ENCODE measurements around the gene EPRS1. TPM values are rescaled to one million over a fixed set of nuclear protein-coding genes. Genes with fewer than 3 reads are reported as not detected.

Gene EPRS1
- polyA plus RNA-seq, 1 of the 3 experiments (the other 2 are of a cell fraction): 23.4 TPM

DNA sequence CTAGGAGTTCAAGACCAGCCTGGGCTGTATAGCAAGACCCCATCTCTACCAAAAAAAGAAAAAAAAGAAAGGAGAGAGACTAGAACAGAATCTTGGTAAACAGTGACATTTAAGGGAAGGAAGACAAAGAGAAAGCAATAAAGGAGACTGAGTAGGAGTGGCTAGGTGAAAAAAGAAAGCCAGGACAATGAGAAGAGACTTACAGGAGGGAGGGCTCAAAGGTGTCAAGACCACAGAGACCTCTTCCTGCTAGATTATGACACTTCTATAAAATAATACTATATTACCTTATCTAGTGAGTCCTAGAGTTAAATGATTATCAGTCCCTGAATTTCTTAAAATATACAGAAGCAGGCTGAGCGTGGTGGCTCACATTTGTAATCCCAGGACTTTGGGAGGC lies 10.1 kb upstream of the EPRS1 start:
- H3K4me1 ChIP-seq (ENCODE audit: control insufficient read depth in 1 of 2, insufficient read depth in 2 of 2, low read depth in 1 of 2, low read length in 1 of 2): no peaks in the 10 kb centered on the region
- TF ChIP-seq GABPA (IDR thresholded peaks at IDR 0.05; ENCODE audit: low read depth) (no peak), RFX5 (IDR thresholded peaks at IDR 0.05; ENCODE audit: low read length) (no peak), NFIC (IDR thresholded peaks at IDR 0.05; ENCODE audit: borderline replicate concordance) (no peak), REST (IDR thresholded peaks at IDR 0.05; ENCODE audit: low read depth, low read length) (no peak), SMC3 (IDR thresholded peaks at IDR 0.05; ENCODE audit: low read depth, low read length) (no peak)
- DNase-seq: no peak
- no peak overlapping the region for H3K9ac ChIP-seq
- no peak overlapping the region for H3K4me3 ChIP-seq (ENCODE audit: low read depth in 2 of 2, low read length in 1 of 2)
- H3K4me2 ChIP-seq: no peak overlapping the region
- no peaks in the 10 kb centered on the region for H3K9me2 ChIP-seq
- H3K9me3 ChIP-seq: no peaks in the 10 kb centered on the region
- H2AFZ ChIP-seq (ENCODE audit: low read depth): no peak overlapping the region
- H4K20me1 ChIP-seq (ENCODE audit: insufficient read depth): no peaks in the 10 kb centered on the region
- ChIA-PET POLR2A (no interaction called here), CTCF (no interaction called here)
- no peaks in the 10 kb centered on the region for H3K27me3 ChIP-seq (ENCODE audit: insufficient read depth)
- H3K36me3 ChIP-seq (replicated peaks in 1 of 2; ENCODE audit: control insufficient read depth in 1 of 2, insufficient read depth in 2 of 2, low read length in 1 of 2): peaks cover 15 to 22% of the 10 kb centered on the region in 2 experiments
- 90% methylated on average over 1 of the region's 1 CpG for WGBS (ENCODE audit: low lambda C conversion rate)
- peaks cover 9% of the 10 kb centered on the region for H3F3A ChIP-seq (replicated peaks; ENCODE audit: insufficient read depth)
- no peaks in the 10 kb centered on the region for H3K79me2 ChIP-seq (ENCODE audit: insufficient read depth)
- H3K27ac ChIP-seq (ENCODE audit: low read depth in 2 of 2, low read length in 1 of 2): no peak overlapping the region

DNA sequence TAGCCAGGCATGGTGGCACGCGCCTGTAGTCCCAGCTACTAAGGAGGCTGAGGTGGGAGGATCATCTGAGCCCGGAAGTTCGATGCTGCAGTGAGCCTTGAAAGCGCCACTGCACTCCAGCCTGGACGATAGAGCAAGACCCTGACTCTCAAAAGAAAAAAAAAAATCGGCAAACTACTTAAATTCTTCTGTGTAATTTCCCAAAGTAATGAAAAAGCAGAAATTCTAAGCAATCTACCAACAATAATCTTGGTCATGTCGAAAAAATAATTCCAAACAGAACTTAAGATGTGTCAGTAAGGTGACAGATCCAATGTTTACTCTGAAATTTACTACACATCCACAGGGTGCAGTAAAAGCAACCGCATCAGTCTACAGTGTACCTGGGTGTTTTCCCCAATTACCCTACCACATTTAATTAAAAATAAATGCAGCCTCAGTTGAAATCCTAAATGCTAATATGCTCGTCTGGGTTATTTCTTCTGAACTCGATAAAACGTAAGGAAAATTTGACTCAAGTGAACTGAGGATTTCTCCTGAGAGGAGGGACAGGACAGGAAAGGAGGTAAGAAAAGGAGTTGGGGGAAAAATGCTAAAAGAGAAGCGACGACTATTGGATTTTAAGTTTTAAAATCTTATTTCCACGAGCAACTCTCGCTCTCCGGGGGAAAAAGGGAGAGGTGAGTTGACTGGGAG lies 801 bp downstream of the EPRS1 start:
- Histone ChIP-seq H2AFZ (ENCODE audit: low read depth) (peak overlapping the region; percentile 88), H3K36me3 (replicated peaks in 1 of 2; ENCODE audit: control insufficient read depth in 1 of 2, insufficient read depth in 2 of 2, low read length in 1 of 2) (peaks cover 0 to 12% of the 10 kb centered on the region in 2 experiments), H3K27me3 (ENCODE audit: insufficient read depth) (no peaks in the 10 kb centered on the region), H3F3A (replicated peaks; ENCODE audit: insufficient read depth) (peaks cover 23% of the 10 kb centered on the region), H3K27ac (ENCODE audit: low read depth in 2 of 2, low read length in 1 of 2) (peak overlapping the region; percentile 73 to 81), H3K9me3 (no peaks in the 10 kb centered on the region), H4K20me1 (ENCODE audit: insufficient read depth) (peaks cover 3% of the 10 kb centered on the region; the same call in 1 of the 2 replicates), H3K4me1 (ENCODE audit: control insufficient read depth in 1 of 2, insufficient read depth in 2 of 2, low read depth in 1 of 2, low read length in 1 of 2) (peaks cover 2 to 15% of the 10 kb centered on the region in 2 experiments; a peak in 2 of 4 replicates), H3K4me2 (peak overlapping the region; percentile 86), H3K79me2 (ENCODE audit: insufficient read depth) (peaks cover 56% of the 10 kb centered on the region), H3K9ac (peak overlapping the region; percentile 78), H3K9me2 (no peaks in the 10 kb centered on the region), H3K4me3 (ENCODE audit: low read depth in 2 of 2, low read length in 1 of 2) (peak overlapping the region; percentile 75 to 95)
- ChIA-PET POLR2A (no interaction called here), CTCF (interaction anchor here (0.7 to 1.1 kb wide), 2 partner anchors 9 to 13 kb away, joined by 3 to 5 read pairs; no protein-coding TSS in a partner anchor)
- TF ChIP-seq USF2 (IDR thresholded peaks at IDR 0.05; ENCODE audit: borderline replicate concordance, low read depth, low read length) (no peak), MAX (IDR thresholded peaks at IDR 0.05; ENCODE audit: low read depth) (0 out of 2 replicates have a peak, but pooled peaks have one; percentile 19)
- DNase-seq: peak; percentile 22
- 9% methylated on average over 17 of the region's 17 CpGs for WGBS (ENCODE audit: low lambda C conversion rate)

Measured in SK-N-SH (cell line).